Brain microvascular endothelial cell (primary cell): Measurements from ENCODE around the gene SERPINI1.
A peak's percentile ranks its signal among the peaks of the same experiment; 100 is the strongest.

Experiments
- DNase-seq: peaks from one replicate; pipeline ENCODE4 v3.0.0-alpha.2; 2020
- H3K27ac ChIP-seq: fragments of 250-450 bp; sonication (Bioruptor Pico); 2 replicates; pipeline ENCODE4 v1.5.1; 2020; ENCODE audit warnings: mild to moderate bottlenecking, moderate library complexity
- H3K27me3 ChIP-seq: fragments of 250-450 bp; sonication (Bioruptor Pico); replicated peaks from 2 replicates; pipeline ENCODE4 v1.5.1; 2020; ENCODE audit warnings: mild to moderate bottlenecking
- H3K36me3 ChIP-seq: fragments of 250-450 bp; sonication (Bioruptor Pico); replicated peaks from 2 replicates; pipeline ENCODE4 v1.5.1; 2020; ENCODE audit warnings: mild to moderate bottlenecking
- H3K4me3 ChIP-seq: 2 replicates; pipeline ENCODE4 v1.5.1; 2011; ENCODE audit warnings: low read depth, mild to moderate bottlenecking, control low read depth, low read length, moderate library complexity
- in situ Hi-C: cut with HindIII; loops from 2 replicates; pipeline ENCODE4 v1.10.0; 2017; ENCODE audit warnings: low sequenced_read_pairs, low pct_ligation_motif_present
- TF ChIP-seq, protein P1 (sequence below): IDR thresholded peaks from 2 replicates; pipeline ENCODE4 v1.5.1; 2011; ENCODE audit warnings: low read depth, mild to moderate bottlenecking, moderate library complexity, low read length, control low read depth, inconsistent platforms; ENCODE audit errors: missing control alignments

Gene SERPINI1

DNA sequence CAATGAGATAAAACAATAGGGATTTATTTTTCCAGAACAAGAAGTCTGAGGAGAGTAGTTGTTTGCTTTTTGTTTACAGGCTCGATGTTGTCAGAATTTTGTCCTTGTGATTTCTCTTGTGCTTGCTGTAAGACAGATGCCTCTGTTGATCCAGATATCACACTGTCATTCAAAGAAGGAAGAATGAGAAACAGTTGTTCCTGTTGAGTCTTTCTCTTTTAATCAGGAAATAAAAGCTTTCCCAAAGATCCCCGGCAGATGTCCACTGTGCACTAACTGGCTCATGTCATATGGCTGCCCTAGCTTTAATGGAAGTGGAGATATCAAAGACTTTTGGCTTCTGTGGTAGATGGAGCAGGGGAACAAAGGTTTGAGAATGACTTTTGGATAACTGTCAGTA lies 6.8 kb downstream of the SERPINI1 start:
- no peaks in the 10 kb centered on the region for H3K27me3 ChIP-seq
- DNase-seq: no peak
- TF ChIP-seq, protein P1, sequence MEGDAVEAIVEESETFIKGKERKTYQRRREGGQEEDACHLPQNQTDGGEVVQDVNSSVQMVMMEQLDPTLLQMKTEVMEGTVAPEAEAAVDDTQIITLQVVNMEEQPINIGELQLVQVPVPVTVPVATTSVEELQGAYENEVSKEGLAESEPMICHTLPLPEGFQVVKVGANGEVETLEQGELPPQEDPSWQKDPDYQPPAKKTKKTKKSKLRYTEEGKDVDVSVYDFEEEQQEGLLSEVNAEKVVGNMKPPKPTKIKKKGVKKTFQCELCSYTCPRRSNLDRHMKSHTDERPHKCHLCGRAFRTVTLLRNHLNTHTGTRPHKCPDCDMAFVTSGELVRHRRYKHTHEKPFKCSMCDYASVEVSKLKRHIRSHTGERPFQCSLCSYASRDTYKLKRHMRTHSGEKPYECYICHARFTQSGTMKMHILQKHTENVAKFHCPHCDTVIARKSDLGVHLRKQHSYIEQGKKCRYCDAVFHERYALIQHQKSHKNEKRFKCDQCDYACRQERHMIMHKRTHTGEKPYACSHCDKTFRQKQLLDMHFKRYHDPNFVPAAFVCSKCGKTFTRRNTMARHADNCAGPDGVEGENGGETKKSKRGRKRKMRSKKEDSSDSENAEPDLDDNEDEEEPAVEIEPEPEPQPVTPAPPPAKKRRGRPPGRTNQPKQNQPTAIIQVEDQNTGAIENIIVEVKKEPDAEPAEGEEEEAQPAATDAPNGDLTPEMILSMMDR: no peak
- no peak overlapping the region for H3K4me3 ChIP-seq
- no peaks in the 10 kb centered on the region for H3K36me3 ChIP-seq
- in situ Hi-C loops: no loop called here
- no peak overlapping the region for H3K27ac ChIP-seq

DNA sequence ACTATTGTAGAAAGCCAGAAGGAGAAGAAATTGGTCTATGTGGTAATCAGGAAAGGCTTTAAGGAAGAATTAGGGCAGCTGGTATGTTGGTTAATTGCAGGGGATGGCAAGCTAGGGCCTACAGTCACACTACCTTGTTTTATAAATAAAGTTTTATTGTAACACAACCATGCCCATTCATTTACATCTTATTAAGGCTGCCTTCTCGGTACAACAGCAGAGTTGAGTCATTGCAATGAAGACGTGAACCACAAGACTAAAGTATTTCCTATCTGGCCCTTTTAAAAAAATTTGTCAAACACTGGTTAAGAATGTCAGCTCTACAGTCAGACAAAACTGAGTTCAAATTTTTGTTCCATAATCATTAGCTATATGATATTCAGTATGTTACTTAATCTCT lies 8.3 kb downstream of the SERPINI1 start:
- Histone ChIP-seq H3K36me3 (no peaks in the 10 kb centered on the region), H3K27ac (no peak overlapping the region), H3K27me3 (no peaks in the 10 kb centered on the region), H3K4me3 (no peak overlapping the region)
- in situ Hi-C loops: no loop called here
- TF ChIP-seq, protein P1: no peak
- peak; percentile 40 for DNase-seq

DNA sequence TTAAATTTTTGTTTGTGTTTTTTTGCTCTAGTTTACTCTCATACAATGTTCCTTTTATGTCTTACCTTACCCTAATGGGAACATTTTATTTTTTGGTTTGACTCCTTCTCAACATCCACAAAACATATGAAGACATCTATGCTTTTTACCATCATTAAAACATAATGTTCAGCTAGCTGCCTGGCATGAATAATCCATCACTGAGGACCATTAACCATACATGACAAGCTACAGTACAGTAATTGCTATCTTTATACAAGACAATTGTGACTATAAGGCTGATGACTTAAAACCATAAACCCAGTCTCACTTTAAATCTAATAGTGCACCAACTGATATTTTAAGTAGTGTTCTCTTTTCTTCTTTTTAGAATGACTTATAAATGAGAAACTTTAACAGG lies 13.7 kb downstream of the SERPINI1 start:
- Histone ChIP-seq H3K27me3 (no peaks in the 10 kb centered on the region), H3K27ac (no peak overlapping the region), H3K36me3 (no peaks in the 10 kb centered on the region), H3K4me3 (no peak overlapping the region)
- TF ChIP-seq, protein P1: no peak
- DNase-seq: no peak
- in situ Hi-C loops: no loop called here

DNA sequence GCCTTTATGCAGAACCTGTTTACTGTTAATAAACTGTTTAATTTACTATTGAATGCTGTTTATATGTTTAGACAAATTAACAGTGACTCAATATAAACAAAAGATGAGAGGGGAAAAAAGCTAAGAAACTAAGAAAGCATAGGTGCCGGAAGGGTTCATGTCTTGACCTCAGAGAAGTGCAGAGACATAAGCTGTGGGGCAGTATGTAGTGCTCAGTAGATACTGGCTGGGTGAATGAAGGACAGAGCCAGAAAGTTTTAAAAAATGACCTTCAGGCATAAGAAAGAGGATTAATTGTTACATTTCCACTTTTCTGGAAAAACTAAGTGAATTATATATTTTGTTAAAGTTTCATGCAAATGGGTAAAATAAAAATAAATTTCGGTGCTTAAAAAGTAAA lies 14.2 kb downstream of the SERPINI1 start:
- Histone ChIP-seq H3K27me3 (no peaks in the 10 kb centered on the region), H3K27ac (no peak overlapping the region), H3K4me3 (no peak overlapping the region), H3K36me3 (no peaks in the 10 kb centered on the region)
- TF ChIP-seq, protein P1: no peak
- DNase-seq: no peak
- in situ Hi-C loops: no loop called here

DNA sequence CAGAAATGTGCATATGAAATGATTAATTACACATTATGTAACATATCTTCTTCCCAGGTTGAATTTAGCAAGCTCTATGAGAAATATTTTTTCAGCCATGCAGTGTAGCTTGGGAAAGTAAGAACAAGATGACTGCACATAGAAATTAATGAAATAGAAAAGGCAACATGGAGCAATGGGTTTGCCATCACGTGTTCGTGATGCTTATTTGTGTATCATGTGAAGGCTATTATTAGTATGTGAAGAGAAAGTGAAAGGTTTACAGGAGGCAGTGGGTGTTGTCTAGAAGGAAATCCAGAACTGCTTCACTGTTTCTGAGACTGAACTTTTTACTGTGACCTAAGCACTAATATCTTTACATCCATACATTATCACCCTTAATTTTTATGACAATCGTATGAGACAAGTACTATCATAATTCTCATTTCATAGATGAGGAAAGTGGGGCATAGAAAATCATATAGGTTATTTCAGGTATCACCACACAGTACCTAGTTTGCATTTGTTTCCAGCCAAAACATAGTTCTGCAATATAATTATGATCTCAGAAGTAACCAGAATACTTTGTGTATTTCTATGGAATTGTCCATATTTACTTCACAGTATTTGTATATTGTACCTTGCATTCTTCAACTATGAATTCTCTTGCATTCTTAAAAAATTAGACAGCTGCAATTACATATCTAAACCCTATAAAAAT lies 14.9 kb downstream of the SERPINI1 start:
- TF ChIP-seq, protein P1: no peak
- Histone ChIP-seq H3K27ac (no peak overlapping the region), H3K4me3 (no peak overlapping the region), H3K36me3 (no peaks in the 10 kb centered on the region), H3K27me3 (no peaks in the 10 kb centered on the region)
- no peak for DNase-seq
- in situ Hi-C loops: no loop called here

DNA sequence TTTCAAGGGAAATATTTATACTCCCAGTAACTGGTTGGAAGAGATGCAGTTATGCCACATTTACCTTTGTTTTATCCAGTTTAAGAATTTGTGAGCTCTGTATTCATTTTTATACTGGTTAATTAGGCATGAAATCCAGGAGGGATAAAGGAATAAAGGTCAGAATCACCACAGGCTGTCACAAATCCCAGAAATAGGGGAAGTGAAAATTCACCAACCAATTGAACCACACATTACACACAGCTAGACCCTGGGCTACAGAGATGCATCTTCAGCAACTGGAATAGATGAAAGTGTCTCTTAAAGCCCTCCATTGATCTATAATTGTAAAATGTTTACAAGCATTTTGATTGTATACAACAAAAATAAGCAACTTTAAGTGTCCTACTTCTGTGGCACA lies 18.5 kb downstream of the SERPINI1 start:
- DNase-seq: no peak
- no peak overlapping the region for H3K4me3 ChIP-seq
- in situ Hi-C loops: no loop called here
- no peaks in the 10 kb centered on the region for H3K36me3 ChIP-seq
- H3K27me3 ChIP-seq: no peaks in the 10 kb centered on the region
- TF ChIP-seq, protein P1: no peak
- H3K27ac ChIP-seq: no peak overlapping the region
